Stomach (tissue), 9 donors: ENCODE measurements around the gene GTPBP8. TPM values are rescaled to one million over a fixed set of nuclear protein-coding genes. Genes with fewer than 3 reads are reported as not detected.

Experiments used
- DNase-seq, 2 donors: peaks; one replicate each; pipeline versions ENCODE4 v3.0.0 to v3.0.0-alpha.2; 2013 to 2019
- H3K27ac ChIP-seq, 5 donors: fragments of 200-600 bp in 4 of 5; sonication (generic) in 4 of 5; one replicate each; pipeline ENCODE4 v1.5.1; 2013 to 2019; ENCODE audit warnings: mild to moderate bottlenecking in 1 of 5, moderate library complexity in 1 of 5
- H3K27me3 ChIP-seq, 3 donors: fragments of 200-600 bp; sonication (generic); one replicate each; pipeline ENCODE4 v1.5.1; 2017 to 2019; ENCODE audit warnings: mixed run types in 1 of 3
- H3K36me3 ChIP-seq, 4 donors: fragments of 200-600 bp; sonication (generic); 1 replicate in 3 of 4; 2 replicates in 1 of 4; pipeline ENCODE4 v1.5.1; 2016 to 2019
- H3K4me1 ChIP-seq, 4 donors: fragments of 200-600 bp; sonication (generic); one replicate each; pipeline ENCODE4 v1.5.1; 2016 to 2019
- H3K4me3 ChIP-seq, 4 donors: fragments of 200-600 bp; sonication (generic) in 3 of 4; one replicate each; pipeline ENCODE4 v1.5.1; 2016 to 2019; ENCODE audit warnings: mild to moderate bottlenecking in 1 of 4
- H3K9me3 ChIP-seq, 4 donors: fragments of 200-600 bp; sonication (generic); one replicate each; pipeline ENCODE4 v1.5.1; 2016 to 2019
- CTCF ChIP-seq, 7 experiments: fragments of 450-650 bp in 4 of 7; fragments of 200-600 bp in 3 of 7; sonication (generic) in 3 of 7; IDR thresholded peaks; one replicate each; pipeline ENCODE4 v1.5.1; 2016 to 2019; ENCODE audit warnings: antibody characterized with exemption in 7 of 7, control low read depth in 2 of 7, mild to moderate bottlenecking in 1 of 7
- EP300 ChIP-seq: sonication (generic); formaldehyde crosslinking; IDR thresholded peaks from one replicate; pipeline ENCODE4 v1.6.1; 2017; ENCODE audit warnings: antibody characterized with exemption
- POLR2A ChIP-seq, 4 donors: fragments of 450-650 bp; IDR thresholded peaks; one replicate each; pipeline ENCODE4 v1.6.1; 2016; ENCODE audit warnings: antibody characterized with exemption in 4 of 4, control low read depth in 2 of 4, mild to moderate bottlenecking in 1 of 4, moderate library complexity in 1 of 4
- POLR2AphosphoS5 ChIP-seq, 3 donors: sonication (generic); formaldehyde crosslinking; IDR thresholded peaks; one replicate each; pipeline ENCODE4 v1.6.1; 2016; ENCODE audit warnings: antibody characterized with exemption in 3 of 3
- WGBS, 5 donors: extraction: QIAGEN DNeasy Blood & Tissue Kit in 3 of 5; methylation state at CpG; one replicate each; pipeline versions ENCODE4 v1.1.5 to v1.1.7; 2013 to 2018; 5-methylcytosine and 5-hydroxymethylcytosine counted together
- intact Hi-C: fragments of 100-400 bp; cut with DNase I; formaldehyde crosslinking; loops from one replicate; pipeline ENCODE4 v1.15.1; 2023; ENCODE audit warnings: low total_unique reads
- polyA plus RNA-seq, 3 donors: library from polyadenylated mRNA; stranded (reverse); fragments of 200-250 nt; gene quantifications; one replicate each; pipeline ENCODE4 v1.2.3, GENCODE V29; 2013
- total RNA-seq, 5 donors: library from RNA; depleted of rRNA; stranded (reverse); fragments of >200 nt; gene quantifications; one replicate each; pipeline versions ENCODE4 v1.1.0 to v1.2.3, GENCODE V29; 2014 to 2016
- donor health status: healthy with polysubstance abuse.
- donor health status: Bipolar disorder and iron deficiency.
- donor health status: healthy.

Gene GTPBP8
- total and polyA plus RNA-seq, 8 donors, result 7.5 to 19.8 (median 12.6) TPM; not detected in 1

- Histone ChIP-seq H3K9me3 (no peaks in the 10 kb centered on the region), H3K4me1 (peaks cover 0 to 3% (median 1%) of the 10 kb centered on the region in 4 donors), H3K36me3 (no peaks in the 10 kb centered on the region), H3K27me3 (no peaks in the 10 kb centered on the region), H3K4me3 (no peak overlapping the region), H3K27ac (no peak overlapping the region)
- intact Hi-C loops, result loop anchor here (10.0 kb wide), 1 partner anchor 245 kb away; no protein-coding TSS in a partner anchor
- DNase-seq, result peak in 1 of 2 donors; percentile 65
- no peak for TF ChIP-seq EP300
- TF ChIP-seq POLR2A (IDR thresholded peaks at IDR 0.05), result no peak
- peak in 4 of 7 experiments; percentile 43 to 75 (median 62) for TF ChIP-seq CTCF (IDR thresholded peaks at IDR 0.05)
- WGBS, 5 donors, result 68 to 82% (median 79%) methylated on average over 1 of the region's 1 CpG
Observed at GRCh38 chr3:112979244-112979832, 11.4 kb upstream of the GTPBP8 start.

- no peak for DNase-seq
- Histone ChIP-seq H3K4me1 (peaks cover 0 to 8% (median 3%) of the 10 kb centered on the region in 4 donors), H3K27ac (no peak overlapping the region), H3K36me3 (no peaks in the 10 kb centered on the region), H3K27me3 (no peaks in the 10 kb centered on the region), H3K4me3 (no peak overlapping the region), H3K9me3 (no peaks in the 10 kb centered on the region)
- TF ChIP-seq POLR2AphosphoS5 (IDR thresholded peaks at IDR 0.05) (no peak), CTCF (IDR thresholded peaks at IDR 0.05) (no peak), EP300 (no peak), POLR2A (IDR thresholded peaks at IDR 0.05) (no peak)
- intact Hi-C loops, result no loop called here
- WGBS, 5 donors, result 5 to 31% (median 11%) methylated on average over 1 of the region's 1 CpG
Observed at GRCh38 chr3:112980080-112980479, 10.7 kb upstream of the GTPBP8 start.

GRCh38 chr3:112982710-112983109 lies 8.1 kb upstream of the GTPBP8 start:
- intact Hi-C loops, result no loop called here
- no peaks in the 10 kb centered on the region for H3K27me3 ChIP-seq

GRCh38 chr3:112984485-112984884 lies 6.3 kb upstream of the GTPBP8 start:
- Histone ChIP-seq H3K4me1 (peaks cover 0 to 8% (median 3%) of the 10 kb centered on the region in 4 donors), H3K27ac (no peak overlapping the region), H3K4me3 (no peak overlapping the region), H3K9me3 (no peaks in the 10 kb centered on the region), H3K36me3 (no peaks in the 10 kb centered on the region), H3K27me3 (no peaks in the 10 kb centered on the region)
- TF ChIP-seq EP300 (no peak), POLR2A (IDR thresholded peaks at IDR 0.05) (no peak), CTCF (IDR thresholded peaks at IDR 0.05) (no peak), POLR2AphosphoS5 (IDR thresholded peaks at IDR 0.05) (no peak)
- peak; percentile 36 to 48 for DNase-seq
- intact Hi-C loops, result no loop called here
- WGBS, 5 donors, result 37 to 71% (median 59%) methylated on average over 2 of the region's 2 CpGs

More at GRCh38 chr3:112982710-112983109, 8.1 kb upstream of the GTPBP8 start:
- Histone ChIP-seq H3K4me3 (no peak overlapping the region), H3K9me3 (no peaks in the 10 kb centered on the region), H3K36me3 (no peaks in the 10 kb centered on the region), H3K27ac (no peak overlapping the region), H3K4me1 (peaks cover 0 to 8% (median 3%) of the 10 kb centered on the region in 4 donors)
- TF ChIP-seq POLR2AphosphoS5 (IDR thresholded peaks at IDR 0.05) (no peak), POLR2A (IDR thresholded peaks at IDR 0.05) (no peak), CTCF (IDR thresholded peaks at IDR 0.05) (no peak), EP300 (no peak)
- WGBS, 5 donors, result 6 to 24% (median 13%) methylated on average over 1 of the region's 1 CpG
- no peak for DNase-seq
